ENCODE data around the gene CAAP1.
"Not testable (repeated sequence)": the region's sequence is repeated elsewhere in the genome, so short reads cannot be mapped to it uniquely, and the experiment has no call there.

CAAP1 gene

DNA sequence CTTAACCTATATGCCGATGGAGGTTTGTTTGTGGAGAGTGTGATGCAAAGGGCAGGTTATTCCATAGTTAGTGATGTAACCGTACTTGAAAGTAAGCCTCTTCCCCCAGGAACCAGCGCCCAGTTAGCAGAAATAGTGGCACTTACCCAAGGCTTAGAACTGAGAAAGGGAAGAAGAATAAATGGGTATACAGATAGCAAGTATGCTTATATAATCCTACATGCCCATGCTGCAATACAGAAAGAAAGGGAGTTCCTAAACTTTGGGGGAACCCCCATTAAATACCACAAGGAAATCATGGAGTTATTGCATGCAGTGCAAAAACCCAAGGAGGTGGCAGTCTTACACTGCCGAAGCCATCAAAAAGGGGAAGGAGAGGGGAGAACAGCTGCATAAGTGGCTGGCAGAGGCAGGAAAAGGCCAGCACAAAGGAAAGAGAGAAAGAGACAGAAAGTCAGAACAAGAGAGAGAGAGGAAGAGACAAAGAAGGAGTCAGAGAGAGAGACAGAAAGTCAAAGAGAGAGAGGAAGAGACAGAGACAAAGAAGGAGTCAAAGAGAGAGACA, 64.1 kb downstream of the CAAP1 start:
- not testable (repeated sequence) for DNase-seq (ENCODE audit: low spot score)

DNA sequence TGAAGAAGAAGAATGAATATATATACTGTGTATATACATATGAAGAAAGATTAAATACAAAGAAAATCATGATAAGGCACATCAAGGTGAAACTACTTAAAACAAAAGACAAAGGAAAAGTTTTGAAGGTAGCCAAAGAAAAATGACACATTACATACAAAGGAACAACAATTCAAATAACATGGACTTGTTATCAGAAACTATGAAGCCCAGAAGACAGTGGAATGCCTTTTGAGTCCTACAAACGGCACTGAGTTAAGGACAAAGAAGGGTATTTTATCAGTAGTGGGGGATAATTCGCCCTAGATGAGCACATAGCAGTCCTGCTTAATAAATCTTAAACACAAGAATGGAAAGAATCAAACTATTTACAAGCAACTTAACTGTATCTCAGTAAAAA, 77.8 kb downstream of the CAAP1 start:
- no peak for DNase-seq (ENCODE audit: low spot score)

DNA sequence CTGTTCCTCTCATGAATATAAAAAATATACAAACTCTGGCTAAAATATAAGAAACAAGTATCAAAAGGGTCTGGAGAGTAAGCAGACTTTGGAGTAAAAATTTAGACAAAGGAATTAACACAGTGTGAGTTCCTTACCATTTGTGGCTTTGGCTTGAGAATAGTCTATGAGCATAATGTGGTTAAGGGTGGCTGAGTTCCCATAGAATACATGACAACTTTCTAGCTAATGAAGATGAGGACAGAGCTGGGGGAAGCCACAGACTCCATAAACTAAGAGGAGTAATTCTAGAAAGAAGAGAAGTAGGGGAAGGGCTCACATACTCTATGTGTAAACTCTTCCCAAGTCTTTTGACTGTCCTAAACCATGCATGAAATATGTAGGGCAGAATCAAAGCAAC, 79.4 kb downstream of the CAAP1 start:
- DNase-seq (ENCODE audit: low spot score), result no peak

DNA sequence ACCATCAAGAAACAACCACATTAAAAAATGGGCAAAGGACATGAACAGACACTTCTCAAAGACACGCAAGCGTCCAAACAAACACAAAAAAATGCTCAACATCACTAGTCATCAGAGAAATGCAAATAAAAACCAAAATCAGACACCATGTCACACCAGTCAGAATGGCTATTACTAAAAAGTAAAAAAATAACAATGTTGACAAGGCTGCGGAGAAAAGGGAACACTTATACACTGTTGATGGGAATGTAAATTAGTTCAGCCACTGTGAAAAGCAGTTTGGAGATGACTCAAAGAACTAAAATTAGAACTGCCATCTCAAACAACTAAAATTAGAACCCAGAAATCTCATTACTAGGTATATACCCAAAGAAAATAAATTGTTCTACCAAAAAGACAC, 80.4 kb downstream of the CAAP1 start:
- no peak for DNase-seq (ENCODE audit: low spot score)

DNA sequence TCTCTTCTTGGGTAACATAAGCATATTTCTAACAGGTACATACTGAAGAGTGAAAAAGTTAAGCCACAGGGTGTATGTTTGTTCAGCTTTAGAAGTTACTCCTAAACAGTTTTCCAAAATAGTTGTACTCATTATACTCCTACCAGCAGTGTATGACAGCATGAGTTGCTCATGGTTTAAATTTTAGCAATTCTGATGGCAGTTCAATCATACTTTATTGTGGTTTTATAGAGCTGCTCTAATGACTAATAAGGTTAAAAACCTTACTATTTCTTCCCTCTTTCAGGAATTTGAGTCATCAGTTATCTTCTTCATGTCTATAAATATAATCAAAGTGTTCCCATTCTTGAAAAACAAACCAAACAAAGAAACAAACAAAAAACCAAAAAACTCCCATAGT, 81.5 kb downstream of the CAAP1 start:
- no peak for DNase-seq (ENCODE audit: low spot score)

DNA sequence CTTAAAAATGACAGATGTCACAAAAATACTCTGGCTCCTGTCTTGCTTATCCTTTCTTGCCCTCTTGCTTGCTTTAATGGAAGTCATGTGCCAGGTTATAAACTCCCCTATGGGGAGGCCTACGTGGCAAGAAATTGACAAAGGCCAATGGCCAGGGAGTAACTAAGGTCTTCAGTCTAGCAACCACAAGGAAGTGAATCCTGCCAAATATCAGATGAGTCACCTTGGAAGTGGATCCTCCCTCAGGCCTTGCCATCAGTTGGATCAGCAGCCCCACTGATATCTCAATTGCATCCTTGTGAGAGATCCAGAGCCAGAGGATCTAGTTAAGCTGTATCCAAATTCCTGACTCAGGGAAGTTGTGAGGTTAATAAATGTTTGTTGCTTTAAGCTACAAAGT, 82.8 kb downstream of the CAAP1 start:
- no peak for DNase-seq (ENCODE audit: low spot score)

DNA sequence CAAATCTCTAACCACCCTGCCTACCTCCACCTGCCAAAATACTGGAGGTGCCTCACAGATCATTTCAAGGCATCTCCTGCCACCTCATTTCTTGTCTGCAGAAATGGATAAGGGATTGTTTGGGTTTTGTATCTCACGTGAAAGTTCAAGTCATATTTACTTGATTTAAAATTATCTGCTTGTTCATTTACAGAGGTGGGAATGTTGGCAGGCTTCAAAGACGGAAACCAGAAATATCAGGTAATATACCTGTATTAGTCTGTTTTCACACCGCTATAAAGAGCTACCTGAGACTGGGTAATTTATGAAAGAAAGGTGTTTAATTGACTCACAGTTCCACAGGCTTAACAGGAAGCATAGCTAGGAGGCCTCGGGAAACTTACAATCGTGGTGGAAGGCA, 85.4 kb downstream of the CAAP1 start:
- DNase-seq (ENCODE audit: low spot score), result no peak

DNA sequence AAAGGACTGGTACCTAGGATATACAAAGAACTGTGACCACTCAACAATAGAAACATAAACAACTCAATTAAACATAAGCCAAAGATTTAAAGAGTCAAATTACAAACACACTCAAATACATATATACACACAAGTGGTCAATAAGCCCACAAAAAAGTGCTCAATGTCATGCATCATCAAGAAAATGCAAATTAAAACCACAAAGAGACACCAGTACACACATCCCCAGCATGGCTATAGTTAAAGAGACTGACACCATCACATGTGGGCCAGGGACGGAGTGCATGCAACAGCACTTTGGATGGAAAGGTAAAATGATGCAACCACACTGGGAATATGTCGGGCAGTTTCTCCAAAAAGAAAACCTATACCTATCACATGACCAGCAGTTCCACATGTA, 89.7 kb downstream of the CAAP1 start:
- DNase-seq (ENCODE audit: low spot score), result no peak

DNA sequence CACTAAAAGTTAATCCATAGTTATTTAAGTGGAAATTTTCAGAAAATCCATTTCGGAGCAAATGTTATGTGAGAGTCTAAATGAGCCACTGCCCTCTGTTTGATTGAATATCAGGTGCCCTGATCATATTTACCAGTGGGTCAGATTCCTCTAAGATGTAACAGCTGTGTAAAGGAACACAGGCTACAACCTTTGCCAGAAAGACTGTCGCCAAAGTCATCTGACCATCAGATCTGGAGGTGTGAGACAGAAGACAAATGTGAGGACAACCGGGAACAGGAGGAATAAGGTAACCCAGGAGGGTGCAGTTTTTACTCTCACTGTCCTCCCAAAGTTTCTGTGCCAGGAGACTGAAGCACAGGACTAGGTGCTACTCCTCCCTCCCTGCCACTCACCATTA, 90.8 kb downstream of the CAAP1 start:
- DNase-seq (ENCODE audit: low spot score), result no peak

DNA sequence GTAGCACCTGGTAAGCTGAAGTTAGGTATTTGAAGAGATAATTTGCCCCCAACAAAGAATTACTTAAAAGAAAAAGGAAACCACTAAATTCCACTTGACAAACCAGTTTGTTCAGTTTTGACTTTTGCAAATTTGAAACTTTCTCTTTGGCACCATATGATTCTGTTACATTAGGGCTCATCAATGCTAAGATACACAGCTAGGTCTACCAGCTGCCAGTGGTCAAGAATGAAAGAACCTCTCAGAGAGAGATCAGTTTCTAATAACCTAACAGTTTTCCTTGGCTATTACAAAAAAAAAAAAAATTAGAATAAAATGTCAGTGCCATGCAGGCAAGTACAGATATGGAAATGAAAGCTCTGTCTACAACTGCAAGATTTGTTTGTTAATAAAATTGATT, 92.3 kb downstream of the CAAP1 start:
- no peak for DNase-seq (ENCODE audit: low spot score)

DNA sequence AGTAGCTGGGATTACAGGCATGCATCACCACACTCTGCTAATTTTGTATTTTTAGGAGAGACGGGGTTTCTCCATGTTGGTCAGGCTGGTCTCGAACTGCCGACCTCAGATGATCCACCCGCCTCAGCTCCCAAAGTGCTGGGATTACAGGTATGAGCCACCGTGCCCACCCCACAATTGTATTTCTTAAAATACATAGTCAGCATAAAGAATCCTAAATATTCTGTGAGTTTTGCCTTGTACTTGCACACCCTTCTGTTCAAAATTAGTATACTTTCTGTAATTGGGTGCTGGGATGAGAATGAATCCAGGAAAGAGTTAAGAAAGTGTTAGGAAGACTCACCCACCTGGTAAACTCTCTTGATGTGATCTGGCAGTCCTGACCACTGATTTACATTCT, 101.3 kb downstream of the CAAP1 start:
- no peak for DNase-seq (ENCODE audit: low spot score)

Measured in CD4-positive, alpha-beta T cell treated with Interleukin-15 for 4 hours (primary cell).